GM18873 (cell line): ENCODE data around the gene KLHL21.

ENCODE experiments used
- ATAC-seq: cut with Tn5 transposase; IDR thresholded peaks from one replicate; pipeline ENCODE4 v1.9.1; 2021; ENCODE audit warnings: mild to moderate bottlenecking, moderate library complexity, moderate number of reproducible peaks; ENCODE audit not compliant: unreplicated experiment, low FRiP score

KLHL21 gene

DNA sequence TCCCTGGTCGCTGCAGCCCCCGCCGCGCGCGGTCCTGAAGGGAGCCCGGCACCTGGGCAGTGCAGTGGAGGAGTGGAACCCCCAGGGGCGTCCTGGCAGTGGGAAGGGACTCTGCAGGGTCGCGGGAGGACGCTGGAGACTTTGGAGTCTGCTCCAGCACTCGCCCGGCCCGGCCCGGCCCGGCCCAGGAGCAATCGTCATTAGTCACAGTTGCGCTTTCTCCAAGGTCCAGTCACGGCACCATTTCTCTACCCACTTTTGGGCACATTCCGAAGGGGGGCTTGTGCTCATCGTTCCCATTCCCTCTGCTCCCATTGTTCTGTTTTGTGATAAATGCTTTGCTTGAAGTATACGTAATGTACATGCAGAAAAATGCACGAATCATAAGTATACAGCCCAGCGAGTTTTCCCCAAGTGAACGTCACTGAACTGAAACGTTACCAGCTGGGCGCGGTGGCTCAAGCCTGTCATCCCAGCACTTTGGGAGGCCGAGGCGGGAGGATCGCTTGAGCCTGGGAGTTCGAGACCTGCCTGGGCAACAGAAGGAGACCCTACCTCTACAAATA, 23.0 kb upstream of the KLHL21 start:
- no peak for ATAC-seq

DNA sequence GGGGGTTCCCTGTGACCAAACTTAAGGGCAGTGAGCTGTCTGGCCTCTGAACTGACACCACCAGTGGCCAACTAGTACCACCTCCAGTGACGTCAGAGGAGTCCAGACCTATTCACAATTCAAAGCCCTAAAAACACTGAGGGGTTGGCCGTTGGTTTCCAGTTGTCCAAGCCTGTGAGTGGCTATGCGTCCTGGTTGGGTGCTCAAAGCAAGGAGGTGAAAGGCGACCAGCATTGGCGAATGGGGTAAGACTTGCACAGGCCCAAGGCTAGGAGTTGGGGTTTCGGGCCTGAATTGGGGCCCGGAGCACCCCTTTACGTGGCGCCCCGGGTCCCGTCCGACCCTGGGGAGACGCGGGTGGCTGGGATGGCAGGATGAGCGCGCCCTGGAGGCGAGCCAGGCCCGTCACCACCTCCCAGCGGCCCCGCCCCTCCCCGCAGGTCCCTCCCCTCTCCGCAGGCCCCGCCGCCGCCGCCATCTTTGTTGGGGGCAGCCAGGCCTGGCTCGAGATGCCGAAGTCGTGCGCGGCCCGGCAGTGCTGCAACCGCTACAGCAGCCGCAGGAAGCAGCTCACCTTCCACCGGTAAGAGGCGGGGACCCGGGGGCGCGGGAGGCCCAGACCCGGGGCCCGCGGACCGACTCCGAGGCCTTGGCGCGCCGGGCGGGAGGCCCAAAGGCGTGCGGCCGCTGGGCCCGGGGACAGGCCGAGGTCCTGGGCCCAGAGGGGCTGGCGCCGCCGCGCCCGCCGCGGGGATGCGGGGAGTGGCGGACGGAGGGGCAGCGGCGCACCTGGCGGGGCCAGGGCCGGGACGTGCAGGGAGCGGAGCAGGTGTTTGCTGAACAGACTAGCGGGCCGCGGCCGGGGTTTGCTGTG, 22.3 kb upstream of the KLHL21 start, which contains the start of gene THAP3:
THAP3 (plus strand) TSS at position 159 of the 874 bp plus-strand sequence; CDS start at position 510, 351 bp downstream.
- peak; percentile 41 for ATAC-seq

DNA sequence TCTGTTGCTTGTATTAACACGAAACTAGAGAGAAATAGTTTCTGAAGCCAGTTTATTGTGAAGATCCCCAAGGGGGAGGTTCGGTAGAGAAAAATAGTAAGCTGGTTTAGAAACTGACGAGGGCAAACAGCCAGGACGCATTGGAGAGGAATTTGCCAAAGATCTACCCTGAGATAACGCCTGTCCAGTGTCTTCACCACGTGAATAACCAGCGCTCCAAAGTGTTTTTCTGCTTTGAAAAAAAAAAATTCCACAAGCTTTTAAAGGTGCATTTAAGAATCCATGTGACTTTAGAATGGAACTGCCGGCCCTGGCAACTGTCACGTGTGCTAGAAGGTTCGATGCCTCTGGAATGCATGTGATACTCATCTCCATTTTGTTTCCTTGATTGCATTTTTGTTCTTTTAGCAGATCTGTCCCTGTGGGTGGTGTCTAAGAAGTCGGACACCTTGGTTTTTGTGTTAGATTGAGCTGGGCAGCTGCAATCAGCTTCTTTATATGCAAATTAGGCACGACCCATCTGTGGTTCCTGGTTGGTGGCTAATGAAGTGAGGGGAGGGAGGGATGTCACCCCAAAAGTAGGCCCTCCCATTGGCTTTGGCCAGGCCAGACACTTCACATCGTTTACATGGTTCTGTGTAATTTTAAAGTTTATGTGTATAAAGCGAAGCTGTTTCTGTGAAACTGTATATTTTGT, 20.7 kb upstream of the KLHL21 start:
- ATAC-seq = no peak

DNA sequence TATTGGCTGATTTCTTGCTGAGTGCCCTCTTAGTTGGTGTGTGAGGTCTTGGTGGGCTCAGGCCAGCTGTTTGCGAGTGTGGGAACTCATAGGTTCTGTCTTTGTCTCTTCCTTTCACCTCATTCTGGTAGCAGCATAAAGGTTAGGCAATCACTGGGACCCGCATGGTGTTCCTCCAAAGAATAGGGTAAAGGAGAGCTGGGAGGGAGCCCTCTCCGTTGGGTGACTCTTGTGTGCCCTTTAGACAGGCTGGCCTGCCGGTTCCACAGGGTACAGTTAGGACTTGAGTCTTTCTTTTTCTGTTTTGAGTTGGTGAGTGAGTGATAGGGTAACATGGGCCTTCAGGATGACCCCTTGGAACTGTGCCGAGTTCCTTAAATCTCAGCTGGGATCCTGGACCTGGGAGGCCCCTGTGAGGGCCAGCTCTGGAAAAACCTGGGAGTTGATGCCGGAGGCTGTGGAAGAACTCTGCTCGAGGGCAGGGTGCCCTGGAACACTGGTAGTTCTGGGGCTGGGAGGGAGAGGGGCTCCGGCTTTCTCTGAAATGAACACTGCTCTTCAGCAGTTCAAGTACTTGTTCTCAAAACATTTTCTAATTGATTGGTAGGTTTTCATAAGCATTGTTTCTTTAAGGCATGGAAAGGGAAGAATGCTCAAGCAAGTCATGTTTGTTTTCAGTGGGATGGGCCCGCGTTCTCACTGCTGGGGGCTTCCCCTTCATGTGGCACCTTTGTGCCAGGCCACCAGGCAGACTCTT, 19.9 kb upstream of the KLHL21 start:
- ATAC-seq = no peak

DNA sequence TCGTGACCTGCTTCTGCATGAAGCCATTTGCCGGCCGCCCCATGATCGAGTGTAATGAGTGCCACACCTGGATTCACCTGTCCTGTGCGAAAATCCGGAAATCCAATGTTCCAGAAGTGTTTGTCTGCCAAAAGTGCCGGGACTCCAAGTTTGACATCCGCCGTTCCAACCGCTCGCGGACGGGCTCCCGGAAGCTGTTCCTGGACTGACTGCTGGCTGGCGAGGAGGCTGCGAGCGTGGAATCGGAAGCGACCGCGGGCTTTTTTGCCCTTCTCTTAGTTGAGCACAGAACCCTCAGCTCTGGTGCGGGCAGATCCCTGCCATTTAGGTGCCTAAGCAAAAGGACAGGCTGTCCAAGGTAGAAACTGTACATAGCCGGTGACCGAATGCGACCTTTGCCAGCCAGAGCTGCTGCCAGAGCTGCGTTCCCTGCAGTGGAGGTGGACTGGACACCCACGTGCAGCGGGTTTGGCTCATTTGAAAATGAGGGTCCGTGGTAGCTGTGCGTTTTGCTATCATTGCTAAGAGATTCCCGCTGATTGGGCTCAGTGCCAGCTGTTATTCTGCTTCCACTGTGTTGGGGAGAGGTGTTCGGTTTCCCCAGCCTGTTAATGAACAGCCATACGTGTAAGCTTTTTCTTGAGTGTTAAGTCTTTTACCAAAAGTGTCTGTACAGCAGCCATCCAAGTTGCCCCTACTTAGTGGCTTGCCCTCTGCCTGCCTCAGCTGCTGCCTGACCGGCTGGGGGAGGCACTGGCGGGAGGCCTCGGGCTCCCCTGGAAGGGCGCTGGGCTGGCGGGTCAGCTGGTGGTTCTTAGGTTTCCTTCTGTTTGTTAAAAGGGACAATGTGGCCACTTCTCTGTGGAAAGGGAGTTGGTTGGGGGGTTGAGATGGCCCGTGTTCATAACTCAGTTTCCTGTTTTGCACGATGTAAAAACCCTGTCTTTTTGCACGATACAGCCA, 19.0 kb upstream of the KLHL21 start:
- no peak for ATAC-seq

DNA sequence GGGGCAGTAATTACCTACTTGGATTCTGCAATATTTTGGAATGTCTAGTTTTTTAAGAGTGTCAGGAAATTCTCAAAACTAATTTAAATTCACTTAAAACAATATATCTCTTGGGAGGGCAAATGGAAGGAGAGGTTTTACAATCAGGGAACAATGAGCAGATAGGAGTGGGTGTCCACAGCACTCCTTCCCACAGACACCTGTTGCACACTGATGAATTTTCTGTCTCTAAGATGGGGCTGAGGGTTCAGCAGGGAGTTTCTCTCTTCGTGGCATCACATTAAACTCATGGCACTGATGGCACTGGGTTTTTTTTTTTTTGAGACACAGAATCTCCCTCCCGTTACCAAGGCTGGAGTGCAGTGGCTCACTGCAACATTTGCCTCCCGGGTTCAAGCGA, 16.4 kb upstream of the KLHL21 start:
- ATAC-seq = no peak

DNA sequence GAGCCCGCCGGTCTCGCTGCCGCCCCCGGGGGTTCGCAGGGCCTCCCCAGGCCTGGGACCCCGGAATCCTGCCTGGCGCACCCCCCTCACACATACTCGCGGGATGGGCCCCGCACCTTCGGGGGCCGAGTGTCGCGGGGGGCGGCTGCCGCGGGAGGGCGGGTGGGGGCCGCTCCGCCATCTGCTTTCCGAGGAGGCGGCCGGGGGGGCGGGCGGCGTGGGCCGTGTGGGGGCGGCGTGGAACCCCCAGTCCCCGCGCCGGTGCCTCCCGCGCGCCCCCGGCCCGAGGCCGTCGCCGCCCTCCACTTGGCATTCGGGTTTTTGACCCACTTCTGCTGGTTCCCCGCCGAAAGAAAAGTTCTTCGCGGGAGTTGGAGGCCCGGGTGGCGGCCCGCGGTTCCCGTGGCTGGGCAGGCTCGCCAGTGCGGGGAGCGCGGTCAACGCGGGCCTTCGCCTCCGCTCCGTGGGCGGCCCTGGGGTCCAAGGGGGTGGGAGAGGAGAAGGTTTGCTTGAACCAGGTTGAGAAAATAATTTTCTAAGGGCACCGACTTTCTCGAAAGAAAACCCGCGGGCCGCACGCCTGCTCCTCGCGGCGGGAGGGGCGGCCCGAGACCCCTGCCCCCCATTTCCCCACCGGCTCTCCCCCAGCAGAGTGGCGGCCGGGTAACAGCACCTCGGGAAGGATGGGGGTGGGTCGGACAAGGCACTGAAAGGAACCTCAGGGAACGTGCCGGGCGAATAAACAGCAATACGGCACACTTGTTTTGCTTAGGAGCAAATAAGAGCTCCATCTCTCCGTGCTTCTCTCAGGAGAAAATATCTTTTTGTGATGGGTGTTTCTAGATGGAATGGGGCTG, 12.5 kb upstream of the KLHL21 start:
- no peak for ATAC-seq

DNA sequence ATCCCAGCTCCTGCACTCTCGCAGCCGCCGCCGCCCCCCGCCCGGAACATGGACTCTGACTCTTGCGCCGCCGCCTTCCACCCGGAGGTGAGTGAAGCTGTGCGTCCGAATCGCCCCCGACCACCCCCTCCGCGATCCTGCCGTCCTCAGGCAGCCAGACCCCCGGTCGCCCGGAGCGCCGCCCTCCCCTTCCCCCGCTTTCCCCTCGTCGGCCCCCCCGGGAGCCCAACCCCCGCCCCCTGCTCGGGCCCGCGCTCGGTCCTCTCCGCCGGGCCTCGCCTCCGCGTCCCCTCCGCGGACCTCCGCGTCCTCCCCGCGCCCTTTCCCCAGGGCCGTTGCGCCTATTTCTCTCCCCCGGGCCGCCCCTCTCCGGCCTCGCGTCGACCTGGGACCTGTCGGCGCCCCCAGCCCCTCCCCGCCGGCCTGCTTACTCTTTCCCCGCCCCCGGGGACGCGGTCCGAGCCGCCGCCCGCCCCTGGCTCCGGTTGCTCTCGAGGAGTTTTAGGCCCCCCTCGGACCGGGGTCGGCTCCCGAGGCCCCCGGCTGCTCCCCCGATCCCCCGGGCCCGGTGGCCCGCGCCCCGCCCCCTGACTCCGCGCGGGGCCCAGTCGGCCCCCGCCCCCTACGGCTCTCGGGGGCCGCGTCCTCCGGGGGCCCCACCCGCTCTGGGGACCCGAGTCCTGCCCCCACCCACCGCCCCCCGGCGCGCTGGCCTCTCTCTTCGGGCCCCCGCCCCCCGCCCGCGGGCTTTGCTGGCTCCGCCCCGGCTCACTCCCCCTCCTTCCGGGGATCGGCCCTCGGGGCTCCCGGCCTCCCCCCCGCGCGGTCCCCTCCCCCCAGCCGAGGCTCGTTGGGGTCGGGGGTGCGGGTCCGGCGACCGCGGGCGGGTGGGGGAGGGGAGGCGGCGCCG, 11.6 kb upstream of the KLHL21 start:
- ATAC-seq = no peak

DNA sequence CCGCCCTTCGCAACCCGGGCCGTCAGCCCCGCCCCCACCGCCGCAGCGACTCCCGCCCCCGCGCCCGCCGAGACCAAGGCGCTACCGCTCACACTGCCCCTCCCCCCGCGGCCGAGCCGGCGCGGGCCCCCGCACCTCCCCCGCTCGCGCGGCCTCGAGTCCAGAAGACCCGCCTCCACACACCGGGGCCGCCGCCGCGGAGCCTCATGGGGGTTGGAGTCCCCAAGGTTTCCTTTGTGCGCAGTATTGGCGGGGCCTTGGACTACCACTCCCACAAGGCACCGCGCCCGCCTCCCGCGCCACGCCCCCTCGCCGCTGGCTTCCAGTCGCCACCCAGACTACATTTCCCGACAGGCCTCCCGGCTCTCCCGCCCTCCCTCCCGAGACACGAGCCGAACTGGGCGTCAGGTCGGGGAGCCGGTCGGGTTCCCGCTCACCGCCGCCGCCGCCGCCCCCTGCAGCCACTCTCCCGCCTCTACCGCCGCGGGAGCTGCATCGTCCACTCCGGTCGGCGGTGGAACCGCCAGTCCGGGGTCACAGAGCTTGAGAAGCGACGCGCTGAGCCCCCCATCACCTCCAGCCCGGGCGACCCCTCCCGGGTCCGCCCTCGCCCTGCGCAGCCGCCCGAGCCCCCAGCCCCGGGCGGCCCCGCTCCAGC, 10.8 kb upstream of the KLHL21 start, which contains the start of gene PHF13:
PHF13 (plus strand) TSS at position 371 of the 658 bp plus-strand sequence. CDS start 336 bp downstream, outside the sequence.
- ATAC-seq = peak; percentile 87

DNA sequence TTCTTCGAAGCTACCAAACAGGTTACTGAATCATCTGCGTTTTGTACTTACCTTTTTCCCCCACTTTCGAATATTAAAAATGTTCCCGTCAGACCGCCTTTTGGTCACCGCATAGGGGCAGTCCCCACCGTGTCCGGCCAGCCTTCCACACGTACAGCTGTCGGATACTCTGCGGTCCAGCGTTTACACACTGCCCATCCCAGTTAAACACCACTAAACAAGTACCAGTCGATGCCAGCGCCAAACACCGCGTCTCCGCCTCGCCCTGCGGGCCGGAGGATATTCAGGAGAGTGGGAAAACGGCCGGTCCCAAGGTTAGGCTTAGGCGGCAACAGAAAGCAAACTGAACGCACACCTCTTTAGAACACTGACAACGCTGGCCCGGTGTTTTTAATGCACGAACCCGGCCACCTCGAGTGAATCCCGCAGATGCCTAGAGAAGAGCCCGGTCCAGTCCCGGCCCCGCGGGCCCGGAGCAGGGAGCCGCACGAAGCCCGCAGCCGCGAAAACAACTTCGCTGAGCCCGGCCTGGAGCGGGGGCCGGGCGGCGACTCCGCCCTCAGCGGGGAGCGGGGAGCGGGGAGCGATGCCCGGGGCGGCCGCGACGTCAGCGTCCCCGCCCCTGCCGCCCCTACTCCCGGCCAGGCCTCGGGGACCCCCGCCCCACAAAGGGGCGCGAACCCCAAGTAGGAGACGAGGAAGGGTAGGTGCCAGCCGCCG, 10.1 kb upstream of the KLHL21 start:
- ATAC-seq = peak; percentile 29

DNA sequence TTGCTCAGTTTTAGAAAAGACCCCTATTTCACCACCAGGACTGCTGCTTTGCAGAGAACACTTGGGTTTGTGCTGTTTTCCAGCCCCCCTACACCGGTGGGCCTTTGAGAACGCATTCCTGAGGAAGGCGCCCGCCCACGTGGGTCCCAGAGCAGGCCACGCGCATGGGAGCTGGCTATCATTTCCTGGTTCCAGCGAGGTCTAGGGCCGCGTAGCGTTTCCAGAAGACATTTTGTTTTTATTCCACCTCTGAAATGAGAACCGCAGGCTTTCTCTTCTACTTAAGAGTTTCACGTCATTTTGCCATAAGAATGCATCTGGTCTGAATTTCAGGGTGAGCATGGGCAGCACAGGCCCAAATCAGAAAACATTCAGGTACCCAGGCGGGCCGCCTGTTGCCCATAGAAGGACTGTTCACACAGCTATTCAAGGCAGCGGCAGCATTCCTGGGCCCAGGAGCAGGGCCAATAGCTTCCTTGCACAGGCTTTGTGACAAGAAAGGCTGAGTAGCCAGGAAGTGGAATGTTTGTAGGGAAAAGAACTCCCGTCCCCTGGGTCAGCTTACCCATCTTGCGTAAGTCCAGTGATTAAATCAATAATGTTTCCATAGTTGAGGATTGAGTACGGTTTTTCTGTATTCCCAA, 1.4 kb upstream of the KLHL21 start:
- no peak for ATAC-seq

DNA sequence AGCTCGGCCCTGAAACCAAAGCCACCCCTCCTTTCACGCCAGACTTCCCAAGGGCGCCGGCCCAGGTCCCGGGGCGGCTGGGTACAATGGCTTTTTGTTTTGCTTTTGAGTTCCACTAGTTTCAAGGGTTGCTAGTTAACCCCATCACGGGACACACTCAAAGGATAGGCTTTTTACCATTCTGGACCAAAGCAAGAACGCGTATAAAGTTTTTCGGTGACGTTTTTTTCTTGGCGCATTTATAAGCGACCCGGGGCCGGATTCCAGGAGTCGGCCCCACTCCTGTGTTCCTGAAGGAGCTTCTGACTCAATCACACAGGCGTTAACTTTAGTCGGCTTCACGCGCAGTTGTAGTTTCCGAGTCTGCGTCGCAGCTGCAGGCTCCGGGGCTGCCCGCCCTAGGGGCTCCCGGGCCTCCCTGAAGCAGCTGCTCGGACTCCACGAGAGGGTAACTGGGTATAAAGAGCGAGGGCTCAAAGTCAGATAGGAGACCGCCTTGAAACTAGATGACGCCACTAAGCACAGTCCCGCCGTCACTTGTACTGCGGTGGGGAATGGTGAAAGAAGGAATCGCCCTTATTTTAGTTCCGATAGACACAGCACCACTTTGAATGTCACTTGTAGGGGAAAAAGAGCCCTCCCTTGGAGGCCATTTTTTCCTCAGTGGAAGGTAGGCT, 707 bp upstream of the KLHL21 start:
- ATAC-seq = no peak

DNA sequence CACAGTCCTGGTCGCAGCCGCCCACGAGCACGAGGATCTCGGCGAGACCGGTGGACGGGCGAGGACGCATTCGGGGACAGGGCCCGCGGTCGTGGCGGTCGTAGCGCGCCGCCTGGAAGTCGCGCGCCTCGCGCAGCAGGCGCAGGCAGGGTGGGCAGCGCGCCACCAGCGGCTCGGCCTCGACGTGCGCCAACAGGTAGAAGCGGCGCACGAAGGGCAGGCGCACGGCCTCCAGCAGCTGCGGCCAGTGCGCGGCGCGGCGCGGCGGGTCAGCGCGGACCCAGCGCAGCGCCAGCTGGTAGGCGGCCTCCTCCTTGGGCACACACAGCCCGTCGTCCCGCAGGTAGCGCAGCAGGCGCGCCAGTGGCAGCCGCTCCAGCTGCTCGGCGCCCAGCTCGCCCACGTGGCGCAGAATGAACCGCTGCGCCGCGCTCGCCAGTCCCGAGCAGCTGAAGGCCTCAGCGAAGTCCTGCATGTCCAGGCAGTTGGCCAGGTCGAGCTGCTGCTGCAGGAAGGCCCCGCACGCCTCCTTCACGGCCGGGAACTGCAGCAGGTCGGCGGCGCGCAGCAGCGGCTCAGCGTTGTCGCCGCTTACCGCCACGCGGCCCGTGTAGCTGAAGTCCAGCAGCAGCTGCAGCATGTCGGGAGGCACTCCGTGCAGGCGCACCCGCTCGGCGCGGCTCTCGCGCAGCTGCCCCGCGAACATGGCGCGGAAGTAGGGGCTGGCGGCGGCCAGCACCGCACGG, 573 bp downstream of the KLHL21 start:
- ATAC-seq = peak; percentile 30

DNA sequence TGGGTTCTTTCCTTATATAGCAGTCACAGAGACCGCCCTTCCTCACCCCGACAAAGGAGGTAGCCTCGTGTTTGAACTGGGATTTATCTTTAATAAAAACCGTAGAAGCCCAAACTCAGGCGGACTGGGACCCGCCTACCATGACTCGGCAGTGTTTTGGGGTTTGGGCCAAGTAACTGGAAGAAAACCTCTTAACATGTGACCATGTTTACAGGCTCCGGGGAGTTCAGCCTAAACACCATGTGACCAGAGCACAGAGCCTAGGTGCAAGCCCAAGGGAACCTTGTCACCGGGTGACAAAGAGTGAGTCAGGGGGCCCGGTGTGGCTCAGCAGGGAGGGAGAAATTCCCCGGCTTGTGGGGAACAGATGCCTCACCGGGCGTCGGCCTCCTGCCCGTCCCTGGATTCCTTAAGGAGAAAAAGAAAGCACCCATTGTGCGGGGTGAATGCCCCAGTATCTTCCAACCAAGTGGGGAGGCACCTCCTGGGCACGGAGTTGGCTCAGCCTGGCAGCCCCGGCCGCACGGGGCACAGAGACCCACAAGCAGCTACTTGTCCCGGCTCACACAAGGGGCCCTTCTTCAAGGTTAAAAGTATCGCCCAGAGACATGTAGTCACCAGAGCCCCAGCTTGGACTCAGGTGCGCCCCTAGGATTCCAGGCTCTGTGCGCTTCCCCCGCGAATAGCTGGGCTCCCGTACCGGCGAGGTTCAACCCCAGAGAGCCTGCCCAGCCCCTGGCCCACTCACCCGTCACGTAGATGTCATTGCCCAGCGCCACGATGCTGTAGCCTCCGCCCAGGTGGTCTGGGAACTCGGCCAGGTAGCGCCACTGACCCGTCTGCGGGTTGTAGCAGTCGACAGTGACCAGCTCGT, 1.4 kb downstream of the KLHL21 start:
- no peak for ATAC-seq
